SU-DHL-6 (cell line): ENCODE measurements around the gene F2RL3.

Source experiments
- EZH2phosphoT487 ChIP-seq: fragments of 200-600 bp; sonication (generic), shearing (Covaris generic); conservative IDR thresholded peaks from 2 replicates; pipeline ENCODE4 v1.6.1; 2018; ENCODE audit warnings: mild to moderate bottlenecking, antibody characterized with exemption, low read length, moderate library complexity, mixed read lengths
- TF ChIP-seq, protein P1 (sequence below): fragments of 200-600 bp; sonication (generic); IDR thresholded peaks from one replicate; pipeline ENCODE4 v1.5.1; 2017; ENCODE audit warnings: antibody characterized with exemption, mild to moderate bottlenecking, low read length, moderate library complexity; ENCODE audit not compliant: insufficient read depth, poor library complexity, severe bottlenecking

GRCh38 chr19:16872728-16873127 is 16.1 kb upstream of the F2RL3 start:
- TF ChIP-seq, protein P1, sequence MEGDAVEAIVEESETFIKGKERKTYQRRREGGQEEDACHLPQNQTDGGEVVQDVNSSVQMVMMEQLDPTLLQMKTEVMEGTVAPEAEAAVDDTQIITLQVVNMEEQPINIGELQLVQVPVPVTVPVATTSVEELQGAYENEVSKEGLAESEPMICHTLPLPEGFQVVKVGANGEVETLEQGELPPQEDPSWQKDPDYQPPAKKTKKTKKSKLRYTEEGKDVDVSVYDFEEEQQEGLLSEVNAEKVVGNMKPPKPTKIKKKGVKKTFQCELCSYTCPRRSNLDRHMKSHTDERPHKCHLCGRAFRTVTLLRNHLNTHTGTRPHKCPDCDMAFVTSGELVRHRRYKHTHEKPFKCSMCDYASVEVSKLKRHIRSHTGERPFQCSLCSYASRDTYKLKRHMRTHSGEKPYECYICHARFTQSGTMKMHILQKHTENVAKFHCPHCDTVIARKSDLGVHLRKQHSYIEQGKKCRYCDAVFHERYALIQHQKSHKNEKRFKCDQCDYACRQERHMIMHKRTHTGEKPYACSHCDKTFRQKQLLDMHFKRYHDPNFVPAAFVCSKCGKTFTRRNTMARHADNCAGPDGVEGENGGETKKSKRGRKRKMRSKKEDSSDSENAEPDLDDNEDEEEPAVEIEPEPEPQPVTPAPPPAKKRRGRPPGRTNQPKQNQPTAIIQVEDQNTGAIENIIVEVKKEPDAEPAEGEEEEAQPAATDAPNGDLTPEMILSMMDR, result no peak
- no peak for TF ChIP-seq EZH2phosphoT487
